Measurements from ENCODE around the gene MYCT1.
"Not testable (repeated sequence)": the region's sequence is repeated elsewhere in the genome, so short reads cannot be mapped to it uniquely, and the experiment has no call there.

MYCT1 gene

GRCh38 chr6:152701081-152701862, 3.6 kb downstream of the MYCT1 start:
- no peaks in the 10 kb centered on the region for H3K4me1 Mint-ChIP-seq
- ATAC-seq (peak; percentile 36), DNase-seq (ENCODE audit: low spot score in 2 of 2) (no peak)
- H3K36me3 Mint-ChIP-seq = no peaks in the 10 kb centered on the region
- no peaks in the 10 kb centered on the region for H3K9me3 Mint-ChIP-seq
- no peak overlapping the region for H3K4me3 Mint-ChIP-seq
- H3K27ac Mint-ChIP-seq = no peak overlapping the region

- DNase-seq (ENCODE audit: low spot score in 2 of 2) (no peak), ATAC-seq (no peak)
- H3K4me3 Mint-ChIP-seq = no peak overlapping the region
- no peak overlapping the region for H3K27ac Mint-ChIP-seq
- H3K36me3 Mint-ChIP-seq = no peaks in the 10 kb centered on the region
- no peaks in the 10 kb centered on the region for H3K4me1 Mint-ChIP-seq
- H3K9me3 Mint-ChIP-seq = no peaks in the 10 kb centered on the region
These were observed 4.2 kb downstream of the MYCT1 start for GRCh38 chr6:152701863-152702401.

DNA sequence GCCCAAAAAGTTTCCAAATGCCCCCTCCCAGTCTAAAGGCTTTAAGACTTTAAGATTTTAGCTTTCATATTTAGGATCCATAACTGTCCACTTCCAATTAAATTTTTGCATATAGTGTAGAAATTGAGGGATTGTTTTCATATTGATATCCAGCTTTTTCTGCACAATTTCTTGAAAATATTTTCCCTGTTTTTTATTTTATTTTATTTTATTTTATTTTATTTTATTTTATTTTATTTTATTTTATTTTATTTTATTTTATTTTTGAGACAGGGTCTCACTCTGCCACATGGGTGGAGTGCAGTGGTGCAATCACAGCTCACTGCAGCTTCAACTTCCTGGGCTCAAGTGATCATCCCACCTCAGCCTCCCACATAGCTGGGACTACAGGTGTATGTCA, 6.1 kb downstream of the MYCT1 start:
- H3K9me3 Mint-ChIP-seq; H3K27ac Mint-ChIP-seq; H3K36me3 Mint-ChIP-seq; H3K4me1 Mint-ChIP-seq; ATAC-seq; H3K4me3 Mint-ChIP-seq; DNase-seq (ENCODE audit: low spot score in 2 of 2): not testable (repeated sequence)

GRCh38 chr6:152705327-152705726, 7.6 kb downstream of the MYCT1 start:
- Mint-ChIP-seq H3K36me3 (no peaks in the 10 kb centered on the region), H3K4me3 (no peak overlapping the region), H3K4me1 (no peaks in the 10 kb centered on the region)

GRCh38 chr6:152716322-152716721, 18.6 kb downstream of the MYCT1 start:
- Mint-ChIP-seq H3K4me3 (no peak overlapping the region), H3K27ac (no peak overlapping the region), H3K36me3 (no peaks in the 10 kb centered on the region), H3K9me3 (peaks cover 12% of the 10 kb centered on the region), H3K4me1 (no peaks in the 10 kb centered on the region)
- DNase-seq (ENCODE audit: low spot score in 2 of 2) = no peak
- no peak for ATAC-seq

More at GRCh38 chr6:152705327-152705726, 7.6 kb downstream of the MYCT1 start:
- Mint-ChIP-seq H3K9me3 (no peaks in the 10 kb centered on the region), H3K27ac (no peak overlapping the region)
- DNase-seq (ENCODE audit: low spot score in 2 of 2) = no peak
- no peak for ATAC-seq

DNA sequence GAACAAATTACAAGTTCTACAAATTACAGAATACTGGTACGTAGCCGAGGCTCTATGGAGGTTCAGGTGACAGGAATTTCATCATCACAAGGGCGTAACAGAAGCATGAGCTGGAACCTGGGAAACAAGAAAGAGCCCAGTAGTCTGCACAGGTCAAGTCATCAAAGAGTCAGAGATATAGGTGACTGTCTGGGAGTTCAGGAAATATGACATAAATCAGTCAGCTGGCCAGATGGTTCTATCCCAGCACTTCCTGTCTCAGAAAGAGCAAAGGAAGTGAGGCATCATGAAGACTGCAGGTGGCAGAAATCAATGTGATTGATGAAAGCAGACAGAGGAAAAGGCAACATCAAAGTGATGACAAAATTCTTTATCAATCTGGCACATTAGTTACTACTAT, 23.3 kb downstream of the MYCT1 start:
- DNase-seq (ENCODE audit: low spot score in 2 of 2) = no peak
- Mint-ChIP-seq H3K9me3 (no peaks in the 10 kb centered on the region), H3K4me3 (no peak overlapping the region), H3K4me1 (no peaks in the 10 kb centered on the region), H3K36me3 (no peaks in the 10 kb centered on the region), H3K27ac (no peak overlapping the region)
- ATAC-seq = no peak

GRCh38 chr6:152721956-152722355, 24.3 kb downstream of the MYCT1 start:
- no peak for DNase-seq (ENCODE audit: low spot score in 2 of 2)
- H3K4me1 Mint-ChIP-seq = no peaks in the 10 kb centered on the region
- no peak overlapping the region for H3K4me3 Mint-ChIP-seq
- H3K9me3 Mint-ChIP-seq = no peaks in the 10 kb centered on the region
- H3K36me3 Mint-ChIP-seq = no peaks in the 10 kb centered on the region
- H3K27ac Mint-ChIP-seq = no peak overlapping the region
- no peak for ATAC-seq

DNA sequence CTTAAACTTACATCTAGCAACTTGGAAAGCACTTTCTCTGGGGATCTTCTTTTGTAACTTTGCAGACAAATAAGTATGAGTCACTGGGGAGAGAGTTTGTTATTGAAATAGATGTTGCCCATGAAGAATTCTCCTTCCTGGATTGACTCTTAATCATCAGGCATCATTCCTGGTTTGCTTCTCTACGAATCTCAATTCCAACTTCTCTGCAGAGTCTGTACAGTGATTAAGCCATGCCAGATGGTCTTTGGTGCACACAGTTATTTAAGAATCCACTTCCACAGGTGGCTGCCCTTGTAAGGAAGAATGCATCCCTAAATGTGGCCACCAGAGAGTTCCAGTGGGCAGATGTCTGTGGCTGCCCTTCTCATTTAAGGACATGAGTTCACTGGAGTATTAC, 25.7 kb downstream of the MYCT1 start:
- no peaks in the 10 kb centered on the region for H3K9me3 Mint-ChIP-seq
- no peaks in the 10 kb centered on the region for H3K36me3 Mint-ChIP-seq
- no peak for DNase-seq (ENCODE audit: low spot score in 2 of 2)
- no peak overlapping the region for H3K27ac Mint-ChIP-seq
- no peaks in the 10 kb centered on the region for H3K4me1 Mint-ChIP-seq
- no peak for ATAC-seq
- H3K4me3 Mint-ChIP-seq = no peak overlapping the region

- DNase-seq (ENCODE audit: low spot score in 2 of 2) (no peak), ATAC-seq (no peak)
- no peaks in the 10 kb centered on the region for H3K9me3 Mint-ChIP-seq
- no peaks in the 10 kb centered on the region for H3K4me1 Mint-ChIP-seq
- H3K27ac Mint-ChIP-seq = no peak overlapping the region
- H3K36me3 Mint-ChIP-seq = no peaks in the 10 kb centered on the region
- H3K4me3 Mint-ChIP-seq = no peak overlapping the region
These were observed 28.6 kb downstream of the MYCT1 start for GRCh38 chr6:152726313-152726712.

DNA sequence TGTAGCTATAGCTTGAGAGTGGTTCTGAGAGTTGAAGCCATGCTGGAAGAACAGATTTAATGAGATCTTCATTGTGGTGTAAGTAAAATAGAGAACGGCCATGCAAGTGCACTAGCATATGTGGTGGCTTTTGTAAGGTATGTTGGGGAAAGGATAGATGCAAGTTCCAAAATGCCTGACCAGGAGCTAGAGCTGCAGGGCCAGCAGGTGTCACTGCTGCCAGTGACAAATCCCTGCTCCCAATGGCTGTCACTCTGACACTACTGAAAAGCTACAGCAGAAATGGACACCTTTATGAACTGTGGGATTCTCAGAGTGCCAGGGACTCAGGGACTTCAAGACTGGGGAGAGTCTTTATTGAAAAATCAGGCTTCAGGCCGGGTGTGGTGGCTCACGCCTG, 29.8 kb downstream of the MYCT1 start:
- Mint-ChIP-seq H3K9me3 (no peaks in the 10 kb centered on the region), H3K27ac (no peak overlapping the region), H3K4me3 (no peak overlapping the region), H3K36me3 (no peaks in the 10 kb centered on the region), H3K4me1 (no peaks in the 10 kb centered on the region)
- ATAC-seq (no peak), DNase-seq (ENCODE audit: low spot score in 2 of 2) (no peak)

DNA sequence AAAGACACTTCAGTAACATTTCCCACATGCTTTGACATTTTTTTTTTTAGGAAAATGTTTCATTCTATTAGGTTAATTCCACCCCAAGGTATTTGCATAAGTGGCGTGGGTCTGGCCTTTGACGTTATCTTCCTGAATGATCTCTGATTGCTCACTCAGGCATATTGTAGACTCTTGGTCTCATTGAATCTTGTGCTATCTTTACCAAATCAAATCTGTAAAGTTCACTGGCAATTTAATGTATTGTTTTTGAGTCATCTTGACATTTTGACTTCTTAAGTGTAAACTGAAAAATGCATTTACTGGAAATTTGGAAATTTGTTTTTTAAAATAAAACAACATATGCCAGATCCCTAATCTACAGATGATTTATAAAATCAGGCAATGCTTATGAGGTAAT, 36.9 kb downstream of the MYCT1 start:
- Mint-ChIP-seq H3K36me3 (no peaks in the 10 kb centered on the region), H3K4me1 (no peaks in the 10 kb centered on the region), H3K4me3 (no peak overlapping the region), H3K27ac (no peak overlapping the region), H3K9me3 (no peaks in the 10 kb centered on the region)
- no peak for ATAC-seq
- no peak for DNase-seq (ENCODE audit: low spot score in 2 of 2)

GRCh38 chr6:152736687-152737273, 39.1 kb downstream of the MYCT1 start:
- Mint-ChIP-seq H3K4me1 (no peaks in the 10 kb centered on the region), H3K4me3 (no peak overlapping the region), H3K36me3 (no peaks in the 10 kb centered on the region), H3K9me3 (no peaks in the 10 kb centered on the region), H3K27ac (no peak overlapping the region)
- ATAC-seq (no peak), DNase-seq (ENCODE audit: low spot score in 2 of 2) (no peak)

DNA sequence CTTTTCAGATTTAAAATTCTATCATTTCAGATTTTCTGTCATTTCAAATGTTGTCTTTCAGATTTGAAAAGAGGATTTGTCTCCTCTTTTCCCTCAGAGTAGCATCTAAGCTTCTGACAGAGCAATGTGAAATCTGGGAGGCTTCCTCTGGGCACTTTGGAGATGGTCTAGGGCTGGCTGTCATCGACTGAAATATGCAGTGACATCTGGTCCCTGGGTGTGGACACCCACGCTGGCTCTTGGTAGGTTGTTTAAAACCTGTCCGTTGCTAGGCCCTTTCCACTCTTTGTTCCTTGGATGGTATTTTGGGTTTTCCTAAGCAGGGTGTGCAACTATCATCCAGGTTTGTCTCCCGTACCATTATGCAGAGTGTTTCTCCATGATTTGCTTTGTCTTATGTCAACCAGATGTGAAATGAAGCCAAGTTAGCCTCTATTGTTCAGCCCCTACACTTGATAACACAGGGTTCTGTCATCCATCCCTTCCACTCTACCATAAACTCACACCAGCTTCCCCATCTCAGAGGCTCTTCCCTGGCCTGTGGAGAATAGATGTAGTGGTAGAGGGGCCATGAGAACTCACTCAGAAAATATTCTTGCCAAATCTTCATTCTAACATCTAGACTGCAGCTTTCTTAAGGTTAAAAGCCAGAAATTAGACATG, 47.9 kb downstream of the MYCT1 start:
- DNase-seq (ENCODE audit: low spot score in 2 of 2) (no peak), ATAC-seq (no peak)
- no peaks in the 10 kb centered on the region for H3K36me3 Mint-ChIP-seq
- no peak overlapping the region for H3K4me3 Mint-ChIP-seq
- no peak overlapping the region for H3K27ac Mint-ChIP-seq
- H3K4me1 Mint-ChIP-seq = no peaks in the 10 kb centered on the region
- H3K9me3 Mint-ChIP-seq = no peaks in the 10 kb centered on the region

GRCh38 chr6:152746172-152746553, 48.5 kb downstream of the MYCT1 start:
- no peak for ATAC-seq
- no peak overlapping the region for H3K4me3 Mint-ChIP-seq
- DNase-seq (ENCODE audit: low spot score in 2 of 2) = no peak

GRCh38 chr6:152748843-152749242, 51.1 kb downstream of the MYCT1 start:
- no peaks in the 10 kb centered on the region for H3K4me1 Mint-ChIP-seq
- H3K27ac Mint-ChIP-seq = no peak overlapping the region
- DNase-seq (ENCODE audit: low spot score in 2 of 2) = no peak
- H3K36me3 Mint-ChIP-seq = no peaks in the 10 kb centered on the region
- no peak for ATAC-seq
- no peaks in the 10 kb centered on the region for H3K9me3 Mint-ChIP-seq
- no peak overlapping the region for H3K4me3 Mint-ChIP-seq

More at GRCh38 chr6:152746172-152746553, 48.5 kb downstream of the MYCT1 start:
- no peaks in the 10 kb centered on the region for H3K9me3 Mint-ChIP-seq
- no peaks in the 10 kb centered on the region for H3K36me3 Mint-ChIP-seq
- no peak overlapping the region for H3K27ac Mint-ChIP-seq
- H3K4me1 Mint-ChIP-seq = no peaks in the 10 kb centered on the region

DNA sequence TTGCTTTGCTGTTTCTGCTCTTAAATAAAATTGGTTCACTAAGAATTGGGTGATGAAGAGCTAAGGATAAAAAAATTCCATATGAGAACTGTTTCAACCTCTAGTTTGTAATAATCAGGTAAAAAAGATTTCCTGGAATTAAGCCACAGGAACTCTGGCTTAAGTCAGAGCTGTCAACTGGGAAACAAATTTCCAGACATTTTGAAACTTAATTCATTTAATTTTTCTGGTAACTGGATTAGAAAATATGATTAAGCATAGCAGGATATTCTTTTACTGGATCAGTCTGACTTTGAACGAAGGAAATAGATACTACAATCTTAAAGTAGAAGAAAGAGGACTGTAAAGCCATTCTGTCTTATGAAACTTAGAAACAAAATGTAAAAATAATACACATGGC, 51.6 kb downstream of the MYCT1 start:
- no peak for ATAC-seq
- no peak for DNase-seq (ENCODE audit: low spot score in 2 of 2)
- no peak overlapping the region for H3K27ac Mint-ChIP-seq
- no peaks in the 10 kb centered on the region for H3K9me3 Mint-ChIP-seq
- no peaks in the 10 kb centered on the region for H3K4me1 Mint-ChIP-seq
- no peaks in the 10 kb centered on the region for H3K36me3 Mint-ChIP-seq
- H3K4me3 Mint-ChIP-seq = no peak overlapping the region
